Ishikawa (cell line): Measurements from ENCODE around the gene BAZ1B.

ENCODE experiments used
- CEBPB ChIP-seq: IDR thresholded peaks from 2 replicates; pipeline ENCODE4 v1.6.1; 2012
- CREB1 ChIP-seq: IDR thresholded peaks from 2 replicates; pipeline ENCODE4 v1.6.1; 2012; ENCODE audit warnings: low read depth
- EP300 ChIP-seq: IDR thresholded peaks from 2 replicates; pipeline ENCODE4 v1.6.1; 2012; ENCODE audit warnings: borderline replicate concordance
- RAD21 ChIP-seq: IDR thresholded peaks from 2 replicates; pipeline ENCODE4 v1.6.1; 2012; ENCODE audit warnings: low read depth

DNA sequence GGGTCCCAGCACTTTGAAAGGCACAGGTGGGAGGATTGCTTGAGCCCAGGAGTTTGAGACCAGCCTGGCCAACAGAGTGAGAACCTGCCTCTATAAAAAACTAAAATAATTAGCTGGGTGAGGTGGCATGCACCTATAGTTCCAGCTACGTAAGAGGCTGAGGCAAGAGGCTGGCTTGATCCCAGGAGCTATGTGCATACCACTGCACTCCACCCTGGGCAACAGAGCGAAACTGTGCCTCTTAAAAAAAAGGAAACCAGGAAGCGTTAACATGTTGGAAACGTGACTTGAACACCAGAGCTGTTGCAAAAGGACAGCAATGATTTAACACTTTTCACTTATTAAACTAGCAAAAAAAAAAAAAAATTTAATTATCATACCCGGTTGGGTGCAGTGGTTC is 12.6 kb downstream of the BAZ1B start:
- no peak; the same call in 1 of the 2 replicates for TF ChIP-seq EP300
- peak; percentile 79 for TF ChIP-seq CEBPB
- TF ChIP-seq CREB1 = no peak
- TF ChIP-seq RAD21 = no peak
